Lung microvascular endothelial cell (primary cell): ENCODE data around the gene ITGAD. TPM values are rescaled to one million over a fixed set of nuclear protein-coding genes. Genes with fewer than 3 reads are reported as not detected.
A peak's percentile ranks its signal among the peaks of the same experiment; 100 is the strongest.
"Not testable (repeated sequence)": the region's sequence is repeated elsewhere in the genome, so short reads cannot be mapped to it uniquely, and the experiment has no call there.

ENCODE experiments used
- DNase-seq, 2 donors: peaks; one replicate each; pipeline versions ENCODE4 v3.0.0 to v3.0.0-alpha.2; 2010; ENCODE audit warnings: low read depth in 2 of 2
- total RNA-seq: library from RNA; depleted of rRNA; stranded (reverse); fragments of >200 nt; gene quantifications from 2 replicates; pipeline ENCODE4 v1.2.1, GENCODE V29; 2014

ITGAD gene
- total RNA-seq, 1 donor from 2014 or later: not detected

DNA sequence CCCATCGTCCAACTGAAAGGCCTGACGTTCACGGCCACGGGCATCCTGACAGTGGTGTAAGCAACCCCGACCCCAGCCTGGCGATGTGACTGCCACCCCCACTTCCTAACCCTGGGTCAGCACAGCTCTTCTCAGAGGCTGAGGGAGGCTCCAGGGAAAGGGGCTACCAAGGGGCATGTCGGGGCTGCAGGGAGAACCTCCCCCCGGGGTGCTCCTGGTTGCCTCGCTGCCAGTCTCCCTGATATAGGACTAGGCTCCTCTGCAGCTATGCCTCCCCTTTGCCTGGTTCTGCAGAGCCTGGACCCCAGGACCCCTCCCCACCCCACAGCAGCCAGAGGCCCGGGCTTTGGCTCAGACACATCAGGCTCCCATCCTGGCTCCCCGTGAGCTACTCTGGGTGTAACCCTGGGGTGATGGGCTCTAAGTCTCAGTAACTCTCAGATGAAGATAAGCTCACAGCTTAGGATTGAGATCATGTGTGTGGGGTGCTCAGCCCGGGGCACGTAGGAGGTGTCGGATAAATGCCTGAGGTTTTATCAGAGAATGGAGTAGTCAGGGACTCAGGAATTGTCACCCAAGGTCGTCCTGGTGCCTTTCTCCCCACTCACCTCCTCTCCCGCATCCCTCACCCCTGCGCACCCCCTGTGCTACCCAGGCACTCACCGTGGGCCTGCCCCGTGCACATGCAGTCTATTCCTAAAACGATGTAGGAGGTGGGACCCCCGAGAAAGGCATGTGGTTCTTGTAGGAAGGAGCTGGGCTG, 10.6 kb downstream of the ITGAD start:
- DNase-seq: no peak

DNA sequence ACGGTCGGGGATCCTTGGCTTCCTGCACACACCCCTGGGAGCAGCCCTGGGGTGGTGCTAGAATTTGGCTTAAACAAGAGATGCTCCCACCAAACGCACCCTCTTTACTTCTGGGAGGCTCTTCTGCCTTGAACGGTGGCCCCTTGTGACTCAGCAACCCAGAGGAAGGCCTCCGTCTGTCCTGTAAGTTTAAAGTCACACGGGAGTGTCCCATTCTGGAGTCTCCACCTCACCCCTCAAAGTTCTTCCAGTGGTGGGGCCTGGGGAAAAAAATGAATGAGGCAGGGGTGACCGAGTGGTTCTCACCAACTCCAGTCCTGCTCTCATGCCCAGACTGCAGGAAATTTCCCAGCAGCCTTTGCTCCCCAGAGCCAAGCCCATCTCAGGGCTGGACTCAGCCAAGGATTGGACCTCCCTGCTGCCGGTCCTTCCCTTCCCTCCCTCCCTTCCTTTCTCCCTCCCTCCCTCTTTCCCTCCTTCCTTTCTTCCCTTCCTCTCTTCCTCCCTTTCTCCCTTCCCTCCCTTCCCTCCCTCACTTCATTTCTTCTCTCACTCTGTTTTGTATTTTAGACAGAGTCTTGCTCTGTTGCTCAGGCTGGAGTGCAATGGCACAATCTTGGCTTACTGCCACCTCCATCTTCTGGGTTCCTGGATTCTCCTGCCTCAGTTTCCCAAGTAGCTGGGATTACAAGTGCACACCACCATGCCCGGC, 11.4 kb downstream of the ITGAD start:
- DNase-seq: no peak

DNA sequence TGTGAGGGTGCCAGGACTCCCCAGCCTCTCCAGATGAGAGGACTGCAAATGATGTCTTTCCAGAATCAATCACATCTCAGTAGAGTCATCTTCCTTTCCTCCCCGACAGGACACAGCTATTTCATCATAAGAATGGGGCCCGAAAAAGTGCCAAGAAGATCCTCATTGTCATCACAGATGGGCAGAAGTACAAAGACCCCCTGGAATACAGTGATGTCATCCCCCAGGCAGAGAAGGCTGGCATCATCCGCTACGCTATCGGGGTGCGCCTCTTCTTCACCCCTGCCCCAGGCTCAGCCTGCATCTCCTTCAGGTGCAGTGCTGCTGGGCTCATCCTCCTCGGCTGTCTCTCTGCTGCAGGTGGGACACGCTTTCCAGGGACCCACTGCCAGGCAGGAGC, 14.3 kb downstream of the ITGAD start:
- DNase-seq: no peak

DNA sequence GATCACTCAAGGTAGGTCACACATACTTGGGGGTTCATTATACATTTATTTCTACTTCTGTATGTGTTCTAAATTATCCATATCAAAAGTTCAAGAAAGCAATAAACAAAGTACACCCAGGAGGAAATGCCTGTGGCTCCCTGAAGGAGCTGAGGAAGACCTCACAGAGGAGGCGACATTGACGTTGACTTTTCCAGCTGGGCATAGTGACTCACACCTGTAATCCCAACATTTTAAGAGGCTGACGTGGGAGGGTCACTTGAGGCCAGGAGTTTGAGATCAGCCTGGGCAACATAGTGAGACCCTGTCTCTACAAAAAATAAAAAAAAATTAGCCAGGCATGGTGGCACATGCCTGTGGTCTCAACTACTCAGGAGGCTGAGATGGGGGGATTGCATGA, 16.3 kb downstream of the ITGAD start:
- peak in 1 of 2 donors; percentile 29 for DNase-seq

DNA sequence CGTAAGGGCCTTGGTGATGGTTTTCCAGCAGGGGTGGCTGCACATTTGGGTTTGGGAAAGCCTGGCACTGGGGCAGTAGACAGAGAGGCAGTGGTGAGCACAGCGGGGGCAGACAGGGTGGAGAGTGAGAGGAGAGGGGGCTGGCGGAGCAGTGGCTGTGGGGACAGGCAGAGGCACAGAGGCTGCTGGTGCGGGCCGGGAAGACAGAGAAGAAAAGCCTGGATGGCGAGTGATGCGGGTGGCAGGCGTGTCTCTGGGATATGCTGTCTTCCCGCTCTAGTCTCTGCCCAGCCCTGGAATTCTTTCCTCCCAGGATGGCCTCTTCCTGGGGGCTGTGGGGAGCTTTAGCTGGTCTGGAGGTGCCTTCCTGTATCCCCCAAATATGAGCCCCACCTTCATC, 16.9 kb downstream of the ITGAD start:
- DNase-seq: no peak

DNA sequence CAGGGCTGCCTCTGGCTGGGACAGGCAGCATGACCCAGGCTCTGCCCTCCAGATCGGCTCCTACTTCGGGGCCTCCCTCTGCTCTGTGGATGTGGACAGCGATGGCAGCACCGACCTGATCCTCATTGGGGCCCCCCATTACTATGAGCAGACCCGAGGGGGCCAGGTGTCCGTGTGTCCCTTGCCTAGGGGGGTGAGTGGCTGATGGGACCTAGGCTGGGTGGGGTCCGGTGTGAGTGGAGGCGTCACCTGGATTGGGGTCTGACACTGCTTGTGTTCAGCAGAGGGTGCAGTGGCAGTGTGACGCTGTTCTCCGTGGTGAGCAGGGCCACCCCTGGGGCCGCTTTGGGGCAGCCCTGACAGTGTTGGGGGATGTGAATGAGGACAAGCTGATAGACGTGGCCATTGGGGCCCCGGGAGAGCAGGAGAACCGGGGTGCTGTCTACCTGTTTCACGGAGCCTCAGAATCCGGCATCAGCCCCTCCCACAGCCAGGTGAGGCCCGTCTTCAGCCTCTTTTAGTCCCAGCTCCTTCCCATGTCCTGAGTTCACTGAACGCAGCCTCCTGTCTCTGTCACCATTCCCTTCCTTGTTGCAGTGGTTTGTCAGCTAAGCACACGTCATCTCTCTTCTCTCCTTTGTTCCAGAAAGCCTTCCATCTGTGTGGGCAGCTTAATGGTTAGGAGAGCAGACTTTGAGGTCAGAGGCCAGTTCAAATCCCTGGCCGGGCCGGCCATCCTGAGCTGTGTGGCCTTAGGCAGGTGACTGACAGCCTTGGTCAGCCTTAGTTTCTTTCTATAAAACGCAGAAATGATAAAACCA, 18.1 kb downstream of the ITGAD start:
- DNase-seq: no peak

DNA sequence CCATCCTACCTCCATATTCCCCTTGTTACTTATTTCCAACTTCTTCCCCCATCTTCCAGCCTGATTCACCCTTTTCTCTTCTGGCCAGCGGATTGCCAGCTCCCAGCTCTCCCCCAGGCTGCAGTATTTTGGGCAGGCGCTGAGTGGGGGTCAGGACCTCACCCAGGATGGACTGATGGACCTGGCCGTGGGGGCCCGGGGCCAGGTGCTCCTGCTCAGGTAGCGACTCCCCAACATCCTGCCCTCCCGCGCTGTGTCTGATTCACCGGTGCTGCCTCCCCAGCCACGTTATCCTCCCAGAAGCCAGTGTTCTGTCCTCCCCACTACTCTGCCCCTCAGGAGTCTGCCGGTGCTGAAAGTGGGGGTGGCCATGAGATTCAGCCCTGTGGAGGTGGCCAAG, 19.6 kb downstream of the ITGAD start:
- DNase-seq: no peak

DNA sequence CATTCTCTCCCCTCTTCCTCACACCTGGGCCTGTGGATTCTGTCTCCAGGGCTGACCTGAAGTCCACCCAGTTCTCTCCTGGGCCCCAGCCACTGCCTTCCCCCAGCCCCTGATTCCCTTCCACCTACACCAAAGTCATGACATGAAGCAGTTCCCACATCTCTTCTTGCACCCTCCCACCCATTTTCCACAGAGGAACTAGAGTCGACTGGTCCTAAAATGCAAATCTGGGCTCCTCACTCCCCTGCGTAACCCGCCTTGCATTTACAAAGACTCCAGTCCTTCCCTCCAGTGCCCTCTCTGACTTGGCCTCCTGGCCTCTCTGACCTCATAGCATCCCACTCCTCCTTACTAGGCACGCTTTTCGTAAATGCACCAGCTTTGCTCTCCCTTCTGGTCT, 20.2 kb downstream of the ITGAD start:
- no peak for DNase-seq

DNA sequence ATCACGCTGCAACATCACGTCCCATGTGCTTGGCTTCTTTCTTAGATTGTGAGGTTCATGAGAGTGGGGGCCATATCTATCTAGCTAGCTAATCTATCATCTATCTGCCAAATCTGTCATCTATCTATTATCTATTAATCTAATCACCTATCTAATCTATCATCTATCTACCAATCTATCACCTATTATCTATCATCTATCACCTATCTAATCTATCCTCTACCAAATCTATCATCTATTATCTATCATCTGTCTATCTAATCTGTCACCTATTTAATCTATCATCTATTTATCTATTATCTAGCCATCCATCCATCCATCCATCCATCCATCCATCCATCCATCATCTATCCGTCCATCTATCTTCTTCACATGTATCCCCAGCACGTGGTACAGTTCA, 20.8 kb downstream of the ITGAD start:
- DNase-seq: no peak

DNA sequence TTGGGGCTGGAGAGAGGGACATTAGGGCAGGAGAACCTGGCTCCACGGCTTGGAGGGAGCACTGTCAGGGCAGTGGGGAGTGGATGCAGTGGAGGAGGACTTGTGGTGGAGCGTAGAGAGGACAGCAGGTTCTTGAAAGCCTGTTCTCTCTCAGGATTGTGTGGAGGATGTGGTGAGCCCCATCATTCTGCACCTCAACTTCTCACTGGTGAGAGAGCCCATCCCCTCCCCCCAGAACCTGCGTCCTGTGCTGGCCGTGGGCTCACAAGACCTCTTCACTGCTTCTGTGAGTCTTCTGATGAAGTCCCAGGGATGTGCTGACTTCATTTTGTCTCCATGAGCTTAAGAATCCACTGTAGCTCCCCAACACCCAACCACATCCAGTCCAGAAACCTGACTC, 21.6 kb downstream of the ITGAD start:
- DNase-seq: no peak

DNA sequence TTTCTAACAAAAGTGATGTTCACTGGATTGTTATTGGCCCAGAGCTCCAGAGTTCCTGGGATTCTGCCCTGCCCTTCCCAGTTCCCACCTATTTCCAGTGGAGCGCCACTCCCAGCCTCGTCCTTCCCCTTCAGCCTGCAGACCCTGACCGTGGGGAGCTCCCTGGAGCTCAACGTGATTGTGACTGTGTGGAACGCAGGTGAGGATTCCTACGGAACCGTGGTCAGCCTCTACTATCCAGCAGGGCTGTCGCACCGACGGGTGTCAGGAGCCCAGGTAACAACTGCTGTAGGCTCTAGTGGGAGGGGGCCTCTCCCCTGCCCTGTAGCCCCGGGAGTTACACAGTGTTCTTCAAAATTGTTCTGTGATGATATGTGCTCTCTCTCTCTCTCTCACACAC, 23.2 kb downstream of the ITGAD start:
- DNase-seq: no peak

DNA sequence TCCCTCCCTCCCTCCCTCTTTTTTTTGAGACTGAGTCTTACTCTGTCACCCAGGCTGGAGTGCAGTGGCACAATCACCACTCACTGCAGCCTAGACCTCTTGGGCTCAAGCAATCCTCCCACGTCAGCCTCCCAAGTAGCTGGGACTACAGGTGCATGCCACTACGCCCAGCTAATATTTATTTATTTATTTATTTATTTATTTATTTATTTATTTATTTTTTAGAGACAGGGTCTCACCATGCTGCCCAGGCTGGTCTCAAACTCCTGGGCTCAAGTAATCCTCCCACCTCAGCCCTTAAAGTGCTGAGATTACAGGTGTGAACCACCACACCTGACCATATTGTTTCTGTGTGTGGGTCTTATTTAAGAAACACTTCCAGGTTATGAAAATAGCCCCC, 23.9 kb downstream of the ITGAD start:
- DNase-seq: not testable (repeated sequence)

DNA sequence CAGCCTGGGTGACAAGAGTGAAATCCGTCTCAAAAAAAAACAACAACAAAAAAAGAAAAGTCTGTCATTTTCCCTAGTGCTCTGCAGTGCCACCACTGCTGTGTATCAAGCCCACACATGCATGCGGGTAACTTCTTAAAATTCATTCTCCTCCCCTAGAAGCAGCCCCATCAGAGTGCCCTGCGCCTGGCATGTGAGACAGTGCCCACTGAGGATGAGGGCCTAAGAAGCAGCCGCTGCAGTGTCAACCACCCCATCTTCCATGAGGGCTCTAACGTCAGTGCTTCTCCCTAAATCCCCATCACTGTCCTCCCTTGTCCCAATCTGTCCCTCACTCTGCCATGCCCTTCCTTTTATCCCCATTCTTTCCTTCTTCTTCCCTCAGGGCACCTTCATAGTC, 24.8 kb downstream of the ITGAD start:
- DNase-seq: no peak

DNA sequence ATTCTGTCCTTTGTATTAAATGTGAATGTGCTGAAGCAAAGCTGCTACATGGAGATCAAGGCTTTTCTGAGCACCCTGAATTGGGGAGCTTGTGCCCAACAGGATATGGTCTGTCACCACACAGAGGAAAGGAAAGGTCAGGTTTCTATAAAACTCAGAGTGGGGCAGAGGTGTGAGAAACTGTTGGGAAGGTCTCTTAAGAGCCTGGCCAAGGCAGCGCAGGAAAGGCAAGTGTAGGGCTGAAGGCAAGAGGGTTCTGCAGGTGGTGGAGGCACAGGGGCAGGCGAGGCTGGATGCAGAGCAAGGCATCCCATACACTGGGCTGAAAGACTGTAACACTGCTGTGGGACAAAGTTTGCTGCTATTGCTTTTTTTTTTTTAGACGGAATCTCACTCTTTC, 26.9 kb downstream of the ITGAD start:
- DNase-seq: no peak

DNA sequence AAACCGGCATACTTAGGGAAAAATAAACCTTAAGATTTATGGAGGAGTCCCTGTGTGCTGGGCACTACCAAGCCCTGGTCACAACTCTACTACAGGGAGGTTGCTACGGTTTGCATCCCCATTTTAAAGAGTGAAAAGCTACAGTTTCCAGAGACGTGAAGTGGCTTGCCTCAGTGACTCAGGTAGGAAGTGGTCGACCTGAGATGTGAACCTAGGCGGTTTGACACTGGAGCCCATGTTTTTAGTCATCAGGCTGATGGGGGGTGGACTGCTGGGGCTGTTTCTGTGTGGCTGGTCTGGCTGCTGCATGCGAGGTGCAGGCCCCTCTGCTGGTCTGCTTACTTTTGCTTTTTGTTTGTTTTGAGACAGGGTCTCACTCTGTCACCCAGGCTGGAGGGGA, 28.5 kb downstream of the ITGAD start:
- DNase-seq: no peak

DNA sequence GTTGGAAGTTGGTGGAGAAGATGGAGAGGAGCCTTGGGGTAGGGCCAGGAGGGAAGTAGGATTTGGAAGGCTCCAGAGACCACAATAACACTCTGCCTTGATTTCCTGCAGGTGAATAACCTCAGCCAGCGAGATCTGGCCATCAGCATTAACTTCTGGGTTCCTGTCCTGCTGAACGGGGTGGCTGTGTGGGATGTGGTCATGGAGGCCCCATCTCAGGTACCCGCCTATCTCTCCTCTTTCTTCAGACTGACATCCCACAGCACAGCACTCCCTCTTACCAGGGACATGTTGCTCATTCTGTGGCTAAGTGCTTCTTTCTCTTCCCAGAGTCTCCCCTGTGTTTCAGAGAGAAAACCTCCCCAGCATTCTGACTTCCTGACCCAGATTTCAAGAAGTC, 30.1 kb downstream of the ITGAD start:
- no peak for DNase-seq

DNA sequence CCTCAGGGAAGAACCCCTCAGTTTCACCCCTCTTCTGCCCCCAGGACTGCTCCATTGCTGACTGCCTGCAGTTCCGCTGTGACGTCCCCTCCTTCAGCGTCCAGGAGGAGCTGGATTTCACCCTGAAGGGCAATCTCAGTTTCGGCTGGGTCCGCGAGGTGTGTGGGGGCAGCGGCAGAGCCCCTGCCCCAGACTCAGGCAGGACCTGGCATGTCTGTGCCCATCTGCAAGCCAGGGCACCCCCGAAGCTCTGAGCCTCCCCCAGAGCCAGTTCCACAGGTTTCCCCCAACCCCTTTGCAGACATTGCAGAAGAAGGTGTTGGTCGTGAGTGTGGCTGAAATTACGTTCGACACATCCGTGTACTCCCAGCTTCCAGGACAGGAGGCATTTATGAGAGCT, 30.7 kb downstream of the ITGAD start:
- no peak for DNase-seq

DNA sequence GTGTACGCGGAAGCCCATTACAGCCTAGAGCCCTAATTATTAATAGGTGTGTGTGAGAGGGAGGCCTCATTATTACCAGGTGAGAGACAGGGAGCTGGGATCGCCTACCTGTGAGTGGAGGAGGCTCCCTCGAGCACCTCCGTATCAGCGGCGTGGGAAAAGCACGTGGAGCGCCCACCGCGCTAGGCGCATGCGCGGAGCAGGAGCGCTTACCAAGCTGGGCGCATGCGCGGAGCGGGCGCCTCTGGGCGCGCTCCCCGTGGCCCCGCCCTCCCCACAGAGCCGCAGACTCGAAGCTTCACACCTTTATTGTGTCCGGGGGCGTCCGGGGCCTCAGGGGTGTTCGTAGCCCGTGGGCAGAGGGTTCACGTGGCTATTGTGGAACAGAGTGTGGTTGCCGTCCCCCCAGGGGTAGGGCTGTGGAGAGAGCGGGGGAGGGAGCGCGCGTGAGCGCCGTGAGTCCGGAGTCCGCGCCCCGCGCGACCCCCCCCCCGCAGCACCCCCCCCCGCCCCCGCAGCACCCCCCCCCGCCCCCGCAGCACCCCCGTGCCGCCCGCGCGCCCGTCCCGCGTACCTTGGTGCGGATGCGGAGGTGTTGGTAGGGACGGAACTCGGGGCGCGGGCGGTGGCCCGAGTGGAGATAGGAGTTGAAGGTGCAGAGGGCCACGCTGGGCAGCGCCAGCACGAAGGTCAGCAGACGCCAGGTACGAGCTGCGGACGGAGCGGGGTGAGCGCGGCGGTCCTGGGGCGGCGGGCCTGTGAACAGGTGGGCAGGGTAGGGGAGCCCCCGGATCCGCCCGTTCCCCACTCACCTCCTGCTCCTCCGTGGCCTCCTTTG, 34.5 kb downstream of the ITGAD start:
- DNase-seq: peak; percentile 34 to 43

DNA sequence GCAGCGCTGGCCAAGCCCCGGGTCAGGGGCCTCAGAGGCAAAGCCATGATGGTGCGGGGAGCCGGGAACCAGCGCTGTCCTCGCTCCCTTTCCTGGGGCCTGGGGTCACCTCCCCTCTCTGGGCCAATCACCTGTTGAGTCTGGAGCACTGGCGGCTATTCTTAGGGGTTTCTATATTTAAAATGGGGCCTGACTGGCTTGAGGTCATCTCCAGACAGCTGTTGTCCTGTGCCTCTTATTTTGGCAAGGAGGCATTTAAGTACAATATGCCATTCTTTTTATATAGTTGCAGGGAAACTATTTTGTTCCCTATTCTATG, 35.1 kb downstream of the ITGAD start, which contains the start of gene COX6A2:
Gene COX6A2, minus strand, starts transcription at position 82 of the 319 bp plus-strand sequence. Its CDS starts 35 bp downstream, at position 47.
- no peak for DNase-seq

DNA sequence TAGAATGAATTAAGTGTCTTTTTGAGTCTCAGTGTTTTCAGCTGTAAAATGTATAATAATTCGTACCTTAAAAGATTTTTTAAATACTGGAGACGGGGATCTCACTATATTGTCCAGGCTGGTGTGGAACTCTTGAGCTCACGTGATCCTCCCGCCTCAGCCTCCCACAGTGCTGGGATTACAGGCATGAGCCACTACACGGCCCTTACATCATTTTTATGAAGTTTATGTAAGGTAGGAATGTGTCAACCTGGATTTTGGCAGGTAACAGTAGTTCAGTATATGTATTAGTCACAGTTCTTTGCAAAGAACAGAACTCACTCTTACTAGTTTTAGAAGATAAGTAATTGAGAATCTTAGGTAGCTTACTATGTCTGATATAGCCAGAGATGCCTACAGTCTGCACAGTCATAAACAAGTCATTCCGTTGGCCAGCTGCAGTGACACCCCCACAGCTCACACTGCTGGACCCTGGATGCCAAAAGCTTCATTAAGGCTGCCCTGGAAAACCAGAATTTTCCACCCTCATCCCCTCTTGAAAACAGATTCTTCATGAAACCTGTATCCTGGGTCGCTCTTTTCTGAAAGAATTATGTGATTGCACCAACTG, 35.6 kb downstream of the ITGAD start:
- no peak for DNase-seq

DNA sequence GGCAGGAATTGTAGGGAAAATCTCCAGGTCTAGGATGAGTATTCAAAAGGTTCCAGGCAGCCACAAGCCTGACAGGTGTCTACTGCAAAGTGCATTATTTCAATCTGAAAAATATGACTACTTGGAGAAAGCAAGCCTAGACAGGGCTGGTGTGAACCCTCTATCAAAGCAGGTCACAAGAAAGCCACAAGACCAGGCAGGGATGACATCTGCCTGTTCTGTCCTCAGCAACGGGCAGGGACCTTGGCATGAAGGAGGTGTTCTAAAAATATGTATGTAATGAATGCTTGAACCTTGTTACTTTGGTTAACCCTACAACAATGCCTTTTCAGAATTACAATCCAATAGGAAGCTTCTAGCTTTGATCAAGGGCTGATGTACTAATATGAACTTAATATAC, 36.2 kb downstream of the ITGAD start:
- DNase-seq: no peak
